Panc1 (cell line): ENCODE measurements around the gene IGFBP6. TPM values are rescaled to one million over a fixed set of nuclear protein-coding genes. Genes with fewer than 3 reads are reported as not detected.
A peak's percentile ranks its signal among the peaks of the same experiment; 100 is the strongest.

ENCODE experiments used
- ATAC-seq: fragments of 200-7000 bp; cut with Tn5 transposase; 2 replicates; pipeline ENCODE4 v1.9.1; 2020; ENCODE audit warnings: mild to moderate bottlenecking, moderate library complexity
- BruUV-seq: library from RNA; stranded (reverse); fragments of 400-500 nt; replicated peaks from 2 replicates; lab custom pipeline; 2021; lab: Mats Ljungman, UMichigan
- CTCF ChIA-PET: fragments of 300-600 bp; sonication (Branson Sonifier 250); formaldehyde crosslinking; loops from one replicate; lab custom pipeline; 2022; ENCODE audit warnings: antibody characterized with exemption; lab: Charles Lee
- POLR2A ChIA-PET: fragments of 300-600 bp; sonication (Branson Sonifier 250); formaldehyde crosslinking; loops from one replicate; lab custom pipeline; 2022; ENCODE audit warnings: antibody characterized with exemption; lab: Charles Lee
- DNase-seq: peaks from one replicate; pipeline ENCODE4 v3.0.0-alpha.2; 2010; ENCODE audit warnings: low read depth, low spot score
- H3K27ac ChIP-seq: 2 replicates; pipeline ENCODE4 v1.5.1; 2011; ENCODE audit warnings: mild to moderate bottlenecking, low read length, inconsistent platforms
- H3K27me3 ChIP-seq: fragments of 200-500 bp; sonication (Bioruptor generic); 2 replicates; pipeline ENCODE4 v1.6.0; 2014; ENCODE audit warnings: low read length, inconsistent platforms; ENCODE audit not compliant: control insufficient read depth, insufficient read depth
- H3K36me3 ChIP-seq: fragments of 200-500 bp; sonication (Bioruptor generic); 2 replicates; pipeline ENCODE4 v1.5.1; 2014; ENCODE audit warnings: inconsistent platforms, mild to moderate bottlenecking, low read length, moderate library complexity; ENCODE audit not compliant: control insufficient read depth, insufficient read depth
- H3K4me1 ChIP-seq: 2 replicates; pipeline ENCODE4 v1.5.1; 2011; ENCODE audit warnings: inconsistent platforms, mild to moderate bottlenecking, low read length, moderate library complexity; ENCODE audit not compliant: control insufficient read depth, insufficient read depth
- H3K4me3 ChIP-seq, 2 experiments: 2 replicates each; pipeline ENCODE4 v1.5.1; 2011 to 2012; ENCODE audit warnings: low read depth in 2 of 2, low read length in 2 of 2, mild to moderate bottlenecking in 2 of 2, inconsistent platforms in 1 of 2, moderate library complexity in 1 of 2
- H3K9me3 ChIP-seq: fragments of 200-500 bp; sonication (Bioruptor generic); 2 replicates; pipeline ENCODE4 v1.5.1; 2014; ENCODE audit warnings: low read depth, mild to moderate bottlenecking, inconsistent platforms, low read length, moderate library complexity; ENCODE audit not compliant: control insufficient read depth, insufficient read depth
- CTCF ChIP-seq: fragments of 450-650 bp; IDR thresholded peaks from 2 replicates; pipeline ENCODE4 v1.5.1; 2017; ENCODE audit warnings: mild to moderate bottlenecking
- POLR2AphosphoS5 ChIP-seq: IDR thresholded peaks from 2 replicates; pipeline ENCODE4 v1.6.1; 2012; ENCODE audit warnings: mild to moderate bottlenecking, low read depth, low read length, moderate library complexity
- REST ChIP-seq, 2 experiments: IDR thresholded peaks; 2 replicates each; pipeline ENCODE4 v1.6.1; 2011 to 2012; ENCODE audit warnings: low read depth in 2 of 2, control low read depth in 1 of 2, low read length in 1 of 2, mild to moderate bottlenecking in 1 of 2, moderate library complexity in 1 of 2; ENCODE audit not compliant: insufficient read depth in 1 of 2
- SIN3A ChIP-seq: IDR thresholded peaks from 2 replicates; pipeline ENCODE4 v1.6.1; 2012; ENCODE audit warnings: low read depth, mild to moderate bottlenecking, low read length, moderate library complexity, borderline replicate concordance; ENCODE audit not compliant: insufficient read depth
- TCF7L2 ChIP-seq: IDR thresholded peaks from 2 replicates; pipeline ENCODE4 v1.6.1; 2011; ENCODE audit warnings: mild to moderate bottlenecking, low read depth, low read length, inconsistent platforms
- in situ Hi-C: cut with HindIII; loops from 2 replicates; pipeline ENCODE4 v1.10.0; 2016; ENCODE audit warnings: low sequenced_read_pairs, low pct_unique_long_range_greater_than_20kb
- intact Hi-C: fragments of 100-400 bp; cut with micrococcal nuclease; formaldehyde crosslinking; loops from one replicate; pipeline ENCODE4 v1.10.0; 2022; ENCODE audit not compliant: unreplicated experiment
- total RNA-seq: library from RNA; stranded (reverse); gene quantifications from one replicate; pipeline ENCODE4 v1.2.1, GENCODE V29; 2021; ENCODE audit not compliant: unreplicated experiment

The IGFBP6 gene
- total RNA-seq, 1 experiment from 2014 or later = 4.7 TPM

GRCh38 chr12:53113951-53114350 is 16.5 kb downstream of the IGFBP6 start:
- Histone ChIP-seq H3K9me3 (peaks cover 3% of the 10 kb centered on the region; the same call in 1 of the 2 replicates), H3K27ac (no peak overlapping the region), H3K36me3 (no peaks in the 10 kb centered on the region), H3K27me3 (no peaks in the 10 kb centered on the region), H3K4me1 (no peaks in the 10 kb centered on the region), H3K4me3 (no peak overlapping the region)
- intact Hi-C loops (no loop called here), in situ Hi-C loops (no loop called here)
- BruUV-seq = no TSS peak
- ATAC-seq (no peak), DNase-seq (no peak)
- TF ChIP-seq CTCF (no peak), SIN3A (no peak), TCF7L2 (no peak), REST (IDR thresholded peaks at IDR 0.05; ENCODE audit: insufficient read depth in 1 of 2, low read depth in 2 of 2, low read length in 1 of 2) (no peak), POLR2AphosphoS5 (no peak)
- ChIA-PET CTCF (no interaction called here), POLR2A (no interaction called here)

DNA sequence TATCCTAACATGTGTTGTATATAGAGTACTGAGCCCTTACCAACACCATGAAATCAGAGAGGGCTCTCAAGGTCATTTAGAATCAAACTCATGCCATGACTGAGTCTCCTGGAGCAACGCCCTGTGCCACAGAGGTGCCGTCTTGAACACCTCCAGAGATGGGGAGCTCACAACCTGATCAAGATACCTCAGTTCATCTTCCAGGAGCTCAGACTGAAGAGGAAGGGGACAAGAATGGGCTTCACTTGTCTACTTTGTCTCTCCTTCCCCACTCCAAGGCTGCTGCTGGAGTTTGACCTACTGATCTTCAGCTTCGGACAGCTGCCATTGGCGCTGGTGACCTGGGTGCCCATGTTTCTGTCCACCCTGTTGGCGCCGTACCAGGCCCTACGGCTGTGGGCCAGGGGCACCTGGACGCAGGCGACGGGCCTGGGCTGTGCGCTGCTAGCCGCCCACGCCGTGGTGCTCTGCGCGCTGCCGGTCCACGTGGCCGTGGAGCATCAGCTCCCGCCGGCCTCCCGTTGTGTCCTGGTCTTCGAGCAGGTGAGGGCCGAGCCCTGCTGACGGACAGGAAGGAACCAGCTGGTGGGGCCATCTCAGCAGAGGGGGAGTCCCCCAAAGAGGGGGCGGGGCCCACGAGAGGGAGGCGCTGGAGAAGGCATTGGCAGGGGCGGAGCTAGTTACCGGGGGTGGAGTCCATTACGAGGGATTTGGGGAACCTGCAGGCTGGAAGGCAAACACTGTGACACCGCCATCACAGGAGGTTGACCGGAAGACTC is 17.8 kb downstream of the IGFBP6 start:
- 0 out of 2 replicates have a peak, but pooled peaks have one; percentile 27 for ATAC-seq
- ChIA-PET CTCF (no interaction called here), POLR2A (interaction anchor here (0.5 kb wide), 1 partner anchor 10 kb away, joined by 14 read pairs; no protein-coding TSS in a partner anchor)
- no TSS peak for BruUV-seq
- in situ Hi-C loops = no loop called here
- no peak overlapping the region for H3K4me3 ChIP-seq
- no peaks in the 10 kb centered on the region for H3K27me3 ChIP-seq
- no peaks in the 10 kb centered on the region for H3K9me3 ChIP-seq
- H3K4me1 ChIP-seq = no peaks in the 10 kb centered on the region
- intact Hi-C loops = no loop called here
- H3K27ac ChIP-seq = no peak overlapping the region
- TF ChIP-seq SIN3A (no peak), CTCF (no peak), TCF7L2 (no peak), REST (IDR thresholded peaks at IDR 0.05; ENCODE audit: insufficient read depth in 1 of 2, low read depth in 2 of 2, low read length in 1 of 2) (0 out of 4 replicates have a peak, but pooled peaks of 1 of the 2 experiments have one; percentile 9)
- no peak for DNase-seq
- H3K36me3 ChIP-seq = no peaks in the 10 kb centered on the region
